IMR-90 (cell line): ENCODE results near the gene EFNA5.

Experiments used
- CTCF ChIP-seq: conservative IDR thresholded peaks from 2 replicates; pipeline ENCODE4 v1.5.1; 2012; ENCODE audit warnings: mild to moderate bottlenecking, low read depth, low read length, improper control_type of control experiment
- RFX5 ChIP-seq: IDR thresholded peaks from 2 replicates; pipeline ENCODE4 v1.8.0; 2012; ENCODE audit warnings: low read depth, mild to moderate bottlenecking, low read length, moderate library complexity

- TF ChIP-seq RFX5, result no peak
- no peak for TF ChIP-seq CTCF
Observed at GRCh38 chr5:107518190-107518589, 152.5 kb downstream of the EFNA5 start.
